Measurements from ENCODE around the gene GLRX2.

DNA sequence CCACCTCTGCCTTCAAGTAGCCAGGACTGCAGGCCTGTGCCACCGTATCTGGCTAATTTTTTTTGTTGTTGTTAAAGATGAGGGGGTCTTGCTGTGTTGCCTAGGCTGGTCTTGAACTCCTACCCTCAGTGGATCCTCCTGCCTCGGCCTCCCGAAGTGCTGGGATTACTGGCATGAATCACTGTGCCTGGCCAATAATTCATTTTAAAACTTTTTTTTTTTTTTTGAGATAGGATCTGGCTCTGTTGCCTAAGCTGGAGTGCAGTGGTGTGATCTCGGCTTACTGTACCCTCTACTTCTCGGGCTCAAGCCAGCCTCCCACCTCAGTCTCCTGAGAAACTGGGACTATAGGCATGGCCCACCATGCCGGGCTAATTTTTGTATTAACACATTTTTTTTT is 20.2 kb upstream of the GLRX2 start:
- TF ChIP-seq, protein P1, sequence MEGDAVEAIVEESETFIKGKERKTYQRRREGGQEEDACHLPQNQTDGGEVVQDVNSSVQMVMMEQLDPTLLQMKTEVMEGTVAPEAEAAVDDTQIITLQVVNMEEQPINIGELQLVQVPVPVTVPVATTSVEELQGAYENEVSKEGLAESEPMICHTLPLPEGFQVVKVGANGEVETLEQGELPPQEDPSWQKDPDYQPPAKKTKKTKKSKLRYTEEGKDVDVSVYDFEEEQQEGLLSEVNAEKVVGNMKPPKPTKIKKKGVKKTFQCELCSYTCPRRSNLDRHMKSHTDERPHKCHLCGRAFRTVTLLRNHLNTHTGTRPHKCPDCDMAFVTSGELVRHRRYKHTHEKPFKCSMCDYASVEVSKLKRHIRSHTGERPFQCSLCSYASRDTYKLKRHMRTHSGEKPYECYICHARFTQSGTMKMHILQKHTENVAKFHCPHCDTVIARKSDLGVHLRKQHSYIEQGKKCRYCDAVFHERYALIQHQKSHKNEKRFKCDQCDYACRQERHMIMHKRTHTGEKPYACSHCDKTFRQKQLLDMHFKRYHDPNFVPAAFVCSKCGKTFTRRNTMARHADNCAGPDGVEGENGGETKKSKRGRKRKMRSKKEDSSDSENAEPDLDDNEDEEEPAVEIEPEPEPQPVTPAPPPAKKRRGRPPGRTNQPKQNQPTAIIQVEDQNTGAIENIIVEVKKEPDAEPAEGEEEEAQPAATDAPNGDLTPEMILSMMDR (IDR thresholded peaks at IDR 0.05), result no peak
- TF ChIP-seq POLR2A (IDR thresholded peaks at IDR 0.05), result no peak

Measured in uterus (tissue), 2 donors.